Measurements from ENCODE around the gene SRGAP1. TPM values are rescaled to one million over a fixed set of nuclear protein-coding genes. Genes with fewer than 3 reads are reported as not detected.

The SRGAP1 gene
- total and polyA plus RNA-seq, 9 of the 15 experiments (the other 6 are each of a cell fraction or from before 2014, with no cell fraction given): 0.01 to 0.13 (median 0.04) TPM; not detected in 3

DNA sequence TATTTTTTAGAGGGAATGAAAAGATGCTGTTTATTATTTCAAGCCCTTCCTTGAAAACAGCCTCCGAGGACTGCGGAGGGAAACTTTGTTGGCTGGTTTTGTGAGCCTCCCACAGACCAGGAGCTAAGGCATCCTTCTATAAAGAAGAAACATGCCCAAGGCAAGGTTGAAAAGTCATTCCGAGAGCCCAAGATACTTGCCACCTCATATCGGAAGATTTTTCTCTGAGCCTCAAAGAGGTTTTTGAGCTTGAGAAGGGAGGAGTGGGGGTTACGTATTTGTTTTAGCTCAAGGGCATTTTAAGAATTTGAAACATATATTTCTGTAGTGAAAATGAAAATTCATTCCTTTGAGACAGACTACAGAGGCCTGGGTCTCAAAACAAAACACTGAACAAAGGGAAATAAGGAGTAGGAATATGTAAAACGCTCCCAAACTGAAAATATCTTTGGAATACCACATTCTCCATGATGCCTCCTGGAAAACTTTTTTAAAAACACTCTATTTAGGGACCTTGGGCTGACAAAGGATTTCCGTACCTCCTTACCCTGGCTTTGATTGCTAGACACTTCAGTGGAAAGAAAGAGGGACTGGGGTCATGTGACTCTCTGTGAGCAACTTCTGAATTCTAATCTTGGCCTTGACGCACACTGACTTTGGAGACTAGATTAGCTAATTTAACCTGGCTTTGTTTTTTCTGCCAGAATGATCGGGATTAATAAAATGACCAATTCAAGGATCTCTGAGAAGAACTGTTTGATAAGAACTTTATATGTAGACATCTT is 180.9 kb downstream of the SRGAP1 start:
- ChIA-PET CTCF (ENCODE audit: low intra/inter-chr PET ratio) (no interaction called here), POLR2A (interaction anchor here (0.9 to 1.8 kb wide), 2 partner anchors 9 to 69 kb away, joined by 3 to 4 read pairs; no protein-coding TSS in a partner anchor)
- intact Hi-C loops (cut with micrococcal nuclease) (no loop called here), in situ Hi-C loops (cut with MboI) (no loop called here)
- H3K4me3 ChIP-seq: no peak overlapping the region
- H3K27ac ChIP-seq (ENCODE audit: extremely low read depth, low read depth, low read length): no peak overlapping the region
- TF ChIP-seq, protein P1, sequence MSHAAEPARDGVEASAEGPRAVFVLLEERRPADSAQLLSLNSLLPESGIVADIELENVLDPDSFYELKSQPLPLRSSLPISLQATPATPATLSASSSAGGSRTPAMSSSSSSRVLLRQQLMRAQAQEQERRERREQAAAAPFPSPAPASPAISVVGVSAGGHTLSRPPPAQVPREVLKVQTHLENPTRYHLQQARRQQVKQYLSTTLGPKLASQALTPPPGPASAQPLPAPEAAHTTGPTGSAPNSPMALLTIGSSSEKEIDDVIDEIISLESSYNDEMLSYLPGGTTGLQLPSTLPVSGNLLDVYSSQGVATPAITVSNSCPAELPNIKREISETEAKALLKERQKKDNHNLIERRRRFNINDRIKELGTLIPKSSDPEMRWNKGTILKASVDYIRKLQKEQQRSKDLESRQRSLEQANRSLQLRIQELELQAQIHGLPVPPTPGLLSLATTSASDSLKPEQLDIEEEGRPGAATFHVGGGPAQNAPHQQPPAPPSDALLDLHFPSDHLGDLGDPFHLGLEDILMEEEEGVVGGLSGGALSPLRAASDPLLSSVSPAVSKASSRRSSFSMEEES (CRISPR knock-in tag; IDR thresholded peaks at IDR 0.05): peak; percentile 69
- no peak for TF ChIP-seq POLR2G (IDR thresholded peaks at IDR 0.05; ENCODE audit: low read depth, low read length)
- ATAC-seq: no peak
- WGBS (ENCODE audit: insufficient coverage, low coverage, missing lambda C conversion rate): 2% methylated on average over 9 of the region's 9 CpGs
- no peak for FAIRE-seq
- H4K20me1 ChIP-seq (replicated peaks; ENCODE audit: control insufficient read depth, insufficient read depth, low read length): no peaks in the 10 kb centered on the region
- BruUV-seq (replicated peaks): no TSS peak
- DNase-seq (ENCODE audit: extremely low read depth in 1 of 4, low spot score in 3 of 4): no peak
- no peaks in the 10 kb centered on the region for H3K79me2 ChIP-seq (ENCODE audit: control insufficient read depth, insufficient read depth, low read length)
- no peaks in the 10 kb centered on the region for H3K4me1 ChIP-seq (replicated peaks in 1 of 2; ENCODE audit: control insufficient read depth in 2 of 2, insufficient read depth in 2 of 2, low read length in 2 of 2)
- H2AFZ ChIP-seq (ENCODE audit: low read depth, low read length): no peak overlapping the region
- H3K27me3 ChIP-seq (ENCODE audit: control insufficient read depth in 2 of 2, insufficient read depth in 2 of 2, low read length in 2 of 2): peaks cover 0 to 3% of the 10 kb centered on the region in 2 experiments; a peak in 1 of 5 replicates
- H3K9me1 ChIP-seq (ENCODE audit: control insufficient read depth, insufficient read depth, low read length): no peaks in the 10 kb centered on the region
- H3K4me2 ChIP-seq (ENCODE audit: insufficient read depth, low read length): no peak overlapping the region
- H3K36me3 ChIP-seq (ENCODE audit: control insufficient read depth, insufficient read depth, low read length): no peaks in the 10 kb centered on the region
- no peaks in the 10 kb centered on the region for H3K9me3 ChIP-seq (replicated peaks; ENCODE audit: control insufficient read depth, insufficient read depth, low read depth, low read length)
- no peak overlapping the region for H3K9ac ChIP-seq (ENCODE audit: insufficient read depth in 1 of 2, low read depth in 2 of 2, low read length in 2 of 2)

All from K562 (cell line).